DND-41 (cell line): ENCODE results near the gene NDRG4.

Experiments
- ATAC-seq: fragments of 200-7000 bp; cut with Tn5 transposase; 3 replicates; pipeline ENCODE4 v1.9.1; 2021; ENCODE audit warnings: low read depth; ENCODE audit not compliant: insufficient read depth
- DNase-seq: peaks from one replicate; pipeline ENCODE4 v3.0.0-alpha.2; 2020
- H2AFZ ChIP-seq: 2 replicates; pipeline ENCODE4 v1.6.0; 2012; ENCODE audit warnings: low read depth, low read length
- H3K27ac ChIP-seq: 2 replicates; pipeline ENCODE4 v1.5.1; 2012; ENCODE audit warnings: low read length, inconsistent platforms
- H3K27me3 ChIP-seq: fragments of 200-600 bp; sonication (generic); 2 replicates; pipeline ENCODE4 v1.6.0; 2012; ENCODE audit warnings: low read length, mild to moderate bottlenecking, inconsistent platforms; ENCODE audit not compliant: insufficient read depth, poor library complexity
- H3K36me3 ChIP-seq: 2 replicates; pipeline ENCODE4 v1.5.1; 2012; ENCODE audit warnings: low read length, inconsistent platforms; ENCODE audit not compliant: insufficient read depth
- H3K4me1 ChIP-seq: 2 replicates; pipeline ENCODE4 v1.5.1; 2012; ENCODE audit warnings: mild to moderate bottlenecking, low read length; ENCODE audit not compliant: insufficient read depth
- H3K4me2 ChIP-seq: 2 replicates; pipeline ENCODE4 v1.6.0; 2012; ENCODE audit warnings: mild to moderate bottlenecking, moderate library complexity, low read length, inconsistent platforms; ENCODE audit not compliant: insufficient read depth
- H3K4me3 ChIP-seq, 2 experiments: fragments of 200-600 bp in 1 of 2; shearing (Covaris generic) in 1 of 2; 2 replicates each; pipeline ENCODE4 v1.5.1; 2012 to 2016; ENCODE audit warnings: inconsistent platforms in 2 of 2, low read length in 2 of 2, mild to moderate bottlenecking in 2 of 2, low read depth in 1 of 2, moderate library complexity in 1 of 2
- H3K79me2 ChIP-seq: 2 replicates; pipeline ENCODE4 v1.6.0; 2012; ENCODE audit warnings: low read length, inconsistent platforms; ENCODE audit not compliant: insufficient read depth
- H3K9ac ChIP-seq: 2 replicates; pipeline ENCODE4 v1.6.0; 2012; ENCODE audit warnings: low read depth, mild to moderate bottlenecking, inconsistent platforms, low read length, moderate library complexity
- H3K9me3 ChIP-seq: 2 replicates; pipeline ENCODE4 v1.5.1; 2012; ENCODE audit warnings: low read length, moderate library complexity, mild to moderate bottlenecking, inconsistent platforms; ENCODE audit not compliant: insufficient read depth, severe bottlenecking
- H4K20me1 ChIP-seq: 2 replicates; pipeline ENCODE4 v1.6.0; 2012; ENCODE audit warnings: low read length; ENCODE audit not compliant: insufficient read depth
- EZH2 ChIP-seq: IDR thresholded peaks from 3 replicates; pipeline ENCODE4 v1.6.1; 2012; ENCODE audit warnings: borderline replicate concordance, low read depth, mild to moderate bottlenecking, moderate library complexity, low read length, inconsistent platforms; ENCODE audit not compliant: severe bottlenecking
- TF ChIP-seq, protein P1 (sequence below): IDR thresholded peaks from 2 replicates; pipeline ENCODE4 v1.5.1; 2012; ENCODE audit warnings: borderline replicate concordance, low read length, moderate library complexity, mild to moderate bottlenecking; ENCODE audit not compliant: poor library complexity, severe bottlenecking; ENCODE audit errors: extremely low read depth

Gene NDRG4

GRCh38 chr16:58455750-58456149 is 44.2 kb upstream of the NDRG4 start:
- Histone ChIP-seq H3K4me3 (no peak overlapping the region), H3K36me3 (no peaks in the 10 kb centered on the region), H2AFZ (no peak overlapping the region), H3K27ac (no peak overlapping the region), H3K79me2 (no peaks in the 10 kb centered on the region), H4K20me1 (no peaks in the 10 kb centered on the region), H3K4me2 (no peak overlapping the region), H3K9ac (no peak overlapping the region), H3K4me1 (no peaks in the 10 kb centered on the region), H3K9me3 (no peaks in the 10 kb centered on the region), H3K27me3 (no peaks in the 10 kb centered on the region)
- no peak for ATAC-seq
- DNase-seq, result no peak
- TF ChIP-seq, protein P1, sequence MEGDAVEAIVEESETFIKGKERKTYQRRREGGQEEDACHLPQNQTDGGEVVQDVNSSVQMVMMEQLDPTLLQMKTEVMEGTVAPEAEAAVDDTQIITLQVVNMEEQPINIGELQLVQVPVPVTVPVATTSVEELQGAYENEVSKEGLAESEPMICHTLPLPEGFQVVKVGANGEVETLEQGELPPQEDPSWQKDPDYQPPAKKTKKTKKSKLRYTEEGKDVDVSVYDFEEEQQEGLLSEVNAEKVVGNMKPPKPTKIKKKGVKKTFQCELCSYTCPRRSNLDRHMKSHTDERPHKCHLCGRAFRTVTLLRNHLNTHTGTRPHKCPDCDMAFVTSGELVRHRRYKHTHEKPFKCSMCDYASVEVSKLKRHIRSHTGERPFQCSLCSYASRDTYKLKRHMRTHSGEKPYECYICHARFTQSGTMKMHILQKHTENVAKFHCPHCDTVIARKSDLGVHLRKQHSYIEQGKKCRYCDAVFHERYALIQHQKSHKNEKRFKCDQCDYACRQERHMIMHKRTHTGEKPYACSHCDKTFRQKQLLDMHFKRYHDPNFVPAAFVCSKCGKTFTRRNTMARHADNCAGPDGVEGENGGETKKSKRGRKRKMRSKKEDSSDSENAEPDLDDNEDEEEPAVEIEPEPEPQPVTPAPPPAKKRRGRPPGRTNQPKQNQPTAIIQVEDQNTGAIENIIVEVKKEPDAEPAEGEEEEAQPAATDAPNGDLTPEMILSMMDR, result no peak
- no peak for TF ChIP-seq EZH2

DNA sequence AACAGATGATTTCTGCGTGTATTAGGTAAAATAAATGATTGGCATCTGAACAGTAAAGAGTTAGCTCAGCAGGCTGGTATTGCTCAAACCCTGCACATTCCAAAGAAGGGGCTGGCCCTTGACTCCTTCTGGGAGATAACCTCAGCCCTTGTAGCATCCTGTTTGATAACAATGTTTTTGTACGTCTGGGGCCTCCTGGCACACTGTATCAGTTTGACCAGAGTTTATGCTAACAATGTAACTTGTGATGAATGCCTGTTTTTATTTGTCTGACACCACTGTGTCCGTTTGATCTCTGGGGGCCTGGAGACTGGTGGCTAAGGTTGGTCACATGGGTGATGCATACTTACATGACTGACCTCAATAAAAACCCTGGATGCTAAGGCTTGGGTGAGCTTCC is 43.8 kb upstream of the NDRG4 start:
- Histone ChIP-seq H3K27ac (no peak overlapping the region), H3K4me2 (no peak overlapping the region), H3K4me1 (no peaks in the 10 kb centered on the region), H4K20me1 (no peaks in the 10 kb centered on the region), H3K4me3 (no peak overlapping the region), H3K9me3 (no peaks in the 10 kb centered on the region), H2AFZ (no peak overlapping the region), H3K79me2 (no peaks in the 10 kb centered on the region), H3K27me3 (no peaks in the 10 kb centered on the region), H3K9ac (no peak overlapping the region), H3K36me3 (no peaks in the 10 kb centered on the region)
- DNase-seq, result no peak
- ATAC-seq, result no peak
- no peak for TF ChIP-seq EZH2
- TF ChIP-seq, protein P1, result no peak

DNA sequence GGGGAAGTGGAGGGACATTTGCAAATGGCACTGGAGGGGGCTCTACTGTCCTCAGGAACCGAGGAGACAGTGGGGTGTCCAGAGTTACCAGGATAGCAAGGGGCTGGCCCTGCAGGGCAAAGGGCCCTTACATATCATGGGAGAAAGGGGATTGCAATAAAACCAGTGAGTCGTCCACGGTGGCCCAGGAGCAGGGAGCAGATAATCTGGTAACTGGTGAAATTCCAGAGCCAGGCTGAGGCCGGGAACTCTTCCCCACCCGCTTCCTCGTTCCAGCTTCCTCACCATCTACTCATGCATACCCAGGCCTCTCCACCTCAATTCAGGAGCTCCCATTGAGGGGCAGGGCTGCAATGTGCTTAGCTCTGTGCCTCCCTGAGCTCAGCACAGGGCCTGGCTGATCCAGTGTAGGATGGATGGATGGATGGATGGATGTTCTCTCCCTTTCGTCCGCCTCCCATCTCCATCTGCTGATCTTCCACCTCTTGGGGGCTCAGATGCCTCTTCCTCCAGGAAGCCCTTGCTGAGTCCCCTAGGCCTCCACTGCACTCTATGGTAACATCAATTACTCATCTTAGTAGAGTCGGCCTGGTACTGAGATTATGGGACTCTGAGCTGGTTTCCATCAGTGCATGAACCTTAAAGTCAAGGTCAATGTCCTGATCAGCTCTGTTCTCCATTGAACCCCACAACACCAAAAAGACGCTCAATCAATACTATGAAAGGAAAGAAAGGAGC is 41.2 kb upstream of the NDRG4 start:
- Histone ChIP-seq H3K4me1 (no peaks in the 10 kb centered on the region), H3K4me3 (no peak overlapping the region), H3K27ac (no peak overlapping the region), H3K36me3 (no peaks in the 10 kb centered on the region), H3K79me2 (no peaks in the 10 kb centered on the region), H4K20me1 (no peaks in the 10 kb centered on the region), H3K27me3 (no peaks in the 10 kb centered on the region), H3K9ac (no peak overlapping the region), H2AFZ (no peak overlapping the region), H3K4me2 (no peak overlapping the region), H3K9me3 (no peaks in the 10 kb centered on the region)
- TF ChIP-seq EZH2, result no peak
- TF ChIP-seq, protein P1, result no peak
- no peak for ATAC-seq
- no peak for DNase-seq
